H9 (cell line): Measurements from ENCODE around the gene PROCR. TPM values are rescaled to one million over a fixed set of nuclear protein-coding genes. Genes with fewer than 3 reads are reported as not detected.

ENCODE experiments used
- DNase-seq: peaks from one replicate; pipeline ENCODE4 v3.0.0-alpha.2; 2017
- H2AFZ ChIP-seq: one replicate; pipeline ENCODE4 v1.6.1; 2013; ENCODE audit warnings: mild to moderate bottlenecking, low read length, control low read depth, moderate library complexity
- H2AK5ac ChIP-seq: 2 replicates; pipeline ENCODE4 v1.6.1; 2013; ENCODE audit warnings: low read length, control low read depth, mixed read lengths; ENCODE audit not compliant: insufficient read length
- H2BK120ac ChIP-seq: one replicate; pipeline ENCODE4 v1.6.1; 2013; ENCODE audit warnings: low read depth, mild to moderate bottlenecking, low read length, control low read depth, inconsistent platforms; ENCODE audit not compliant: poor library complexity, severe bottlenecking
- H2BK12ac ChIP-seq: 2 replicates; pipeline ENCODE4 v1.6.1; 2013; ENCODE audit warnings: low read length, control low read depth, mixed read lengths, low read depth; ENCODE audit not compliant: insufficient read length
- H2BK15ac ChIP-seq: 2 replicates; pipeline ENCODE4 v1.6.1; 2013; ENCODE audit warnings: low read depth, low read length, control low read depth
- H2BK20ac ChIP-seq: one replicate; pipeline ENCODE4 v1.6.1; 2013; ENCODE audit warnings: low read depth, mild to moderate bottlenecking, low read length, control low read depth, inconsistent platforms; ENCODE audit not compliant: poor library complexity, severe bottlenecking
- H2BK5ac ChIP-seq: 2 replicates; pipeline ENCODE4 v1.6.1; 2013; ENCODE audit warnings: low read length, control low read depth, mixed read lengths; ENCODE audit not compliant: insufficient read length
- H3K14ac ChIP-seq: 2 replicates; pipeline ENCODE4 v1.6.1; 2013; ENCODE audit warnings: low read length, control low read depth; ENCODE audit not compliant: insufficient read depth
- H3K18ac ChIP-seq: 2 replicates; pipeline ENCODE4 v1.6.1; 2013; ENCODE audit warnings: low read depth, mild to moderate bottlenecking, mixed read lengths, low read length, control low read depth; ENCODE audit not compliant: insufficient read length
- H3K23ac ChIP-seq: 2 replicates; pipeline ENCODE4 v1.6.1; 2013; ENCODE audit warnings: low read length, control low read depth, mixed read lengths, low read depth; ENCODE audit not compliant: insufficient read length
- H3K23me2 ChIP-seq: 2 replicates; pipeline ENCODE4 v1.6.1; 2013; ENCODE audit warnings: low read depth, mild to moderate bottlenecking, mixed read lengths, low read length, control low read depth; ENCODE audit not compliant: insufficient read length, poor library complexity, severe bottlenecking
- H3K27ac ChIP-seq: 2 replicates; pipeline ENCODE4 v1.5.1; 2013; ENCODE audit warnings: low read length, control low read depth, mixed read lengths, low read depth; ENCODE audit not compliant: insufficient read length
- H3K27me3 ChIP-seq: 2 replicates; pipeline ENCODE4 v1.6.1; 2013; ENCODE audit warnings: low read length, control low read depth, inconsistent platforms; ENCODE audit not compliant: insufficient read depth
- H3K4ac ChIP-seq: 2 replicates; pipeline ENCODE4 v1.6.1; 2013; ENCODE audit warnings: low read depth, mild to moderate bottlenecking, control low read depth, inconsistent platforms, low read length, moderate library complexity
- H3K4me1 ChIP-seq: 2 replicates; pipeline ENCODE4 v1.6.1; 2013; ENCODE audit warnings: low read length, control low read depth, inconsistent platforms; ENCODE audit not compliant: insufficient read depth
- H3K4me2 ChIP-seq: 2 replicates; pipeline ENCODE4 v1.6.1; 2013; ENCODE audit warnings: low read length, control low read depth, mixed read lengths; ENCODE audit not compliant: insufficient read length, insufficient read depth
- H3K56ac ChIP-seq: 2 replicates; pipeline ENCODE4 v1.6.1; 2013; ENCODE audit warnings: low read depth, mild to moderate bottlenecking, mixed read lengths, low read length, control low read depth; ENCODE audit not compliant: insufficient read length
- H3K79me1 ChIP-seq: 2 replicates; pipeline ENCODE4 v1.6.1; 2013; ENCODE audit warnings: low read depth, mild to moderate bottlenecking, moderate library complexity, low read length, control low read depth, inconsistent platforms; ENCODE audit not compliant: insufficient read depth, poor library complexity, severe bottlenecking
- H3K79me2 ChIP-seq: 2 replicates; pipeline ENCODE4 v1.6.1; 2013; ENCODE audit warnings: low read length, control low read depth, inconsistent platforms; ENCODE audit not compliant: insufficient read depth
- H3K9ac ChIP-seq: 2 replicates; pipeline ENCODE4 v1.6.1; 2013; ENCODE audit warnings: low read length, control low read depth, mixed read lengths; ENCODE audit not compliant: insufficient read length; ENCODE audit errors: extremely low read depth
- H3K9me3 ChIP-seq: one replicate; pipeline ENCODE4 v1.6.1; 2013; ENCODE audit warnings: low read depth, low read length, inconsistent platforms; ENCODE audit not compliant: control insufficient read depth
- H3T11ph ChIP-seq: one replicate; pipeline ENCODE4 v1.6.1; 2013; ENCODE audit warnings: mild to moderate bottlenecking, low read length, control low read depth, inconsistent platforms
- H4K20me1 ChIP-seq: one replicate; pipeline ENCODE4 v1.6.1; 2013; ENCODE audit not compliant: control insufficient read depth, insufficient read length, insufficient read depth
- H4K5ac ChIP-seq: 2 replicates; pipeline ENCODE4 v1.6.1; 2013; ENCODE audit warnings: low read depth, mild to moderate bottlenecking, mixed read lengths, low read length, control low read depth; ENCODE audit not compliant: insufficient read length
- H4K8ac ChIP-seq: replicated peaks from 2 replicates; pipeline ENCODE4 v1.6.1; 2013; ENCODE audit warnings: low read length, control low read depth, mixed read lengths, low read depth; ENCODE audit not compliant: insufficient read length
- H4K91ac ChIP-seq: 2 replicates; pipeline ENCODE4 v1.6.1; 2013; ENCODE audit warnings: low read depth, mild to moderate bottlenecking, moderate library complexity, mixed read lengths, low read length, control low read depth; ENCODE audit not compliant: insufficient read length
- H3K27ac Mint-ChIP-seq, 3 experiments: 2 replicates in 2 of 3; 3 replicates in 1 of 3; pipeline ENCODE4 v1.8.0; 2020 to 2021; ENCODE audit warnings: mixed read lengths in 3 of 3, mild to moderate bottlenecking in 1 of 3, moderate library complexity in 1 of 3
- H3K27me3 Mint-ChIP-seq: 2 replicates; pipeline ENCODE4 v1.8.0; 2021; ENCODE audit warnings: low read depth, mild to moderate bottlenecking, moderate library complexity, mixed read lengths
- H3K36me3 Mint-ChIP-seq, 3 experiments: 2 replicates in 2 of 3; 3 replicates in 1 of 3; pipeline ENCODE4 v1.8.0; 2020 to 2021; ENCODE audit warnings: low read depth in 3 of 3, mixed read lengths in 3 of 3; ENCODE audit not compliant: insufficient read depth in 1 of 3
- H3K4me1 Mint-ChIP-seq, 2 experiments: 2 replicates each; pipeline ENCODE4 v1.8.0; 2020; ENCODE audit warnings: mixed read lengths in 2 of 2
- H3K4me3 Mint-ChIP-seq, 2 experiments: 2 replicates in 1 of 2; 3 replicates in 1 of 2; pipeline ENCODE4 v1.8.0; 2020 to 2021; ENCODE audit warnings: mild to moderate bottlenecking in 2 of 2, mixed read lengths in 2 of 2, moderate library complexity in 1 of 2
- H3K9me3 Mint-ChIP-seq, 2 experiments: 2 replicates in 1 of 2; 3 replicates in 1 of 2; pipeline ENCODE4 v1.8.0; 2020; ENCODE audit warnings: mild to moderate bottlenecking in 2 of 2, mixed read lengths in 2 of 2, moderate library complexity in 1 of 2
- WGBS: extraction: QIAGEN DNeasy Blood & Tissue Kit; methylation state at CpG from one replicate; pipeline ENCODE4 v1.1.7; 2013; ENCODE audit warnings: missing lambda C conversion rate, low lambda C conversion rate, mixed read lengths; ENCODE audit not compliant: insufficient read length; ENCODE audit errors: extremely low coverage; 5-methylcytosine and 5-hydroxymethylcytosine counted together
- total RNA-seq: library from RNA; stranded (reverse); gene quantifications from 2 replicates; pipeline ENCODE4 v1.2.1, GENCODE V29; 2021
- TF ChIP-seq, protein P1 (sequence below): fragments of 200-600 bp; sonication (generic); conservative IDR thresholded peaks from 3 replicates; pipeline ENCODE4 v1.8.0; 2021; ENCODE audit warnings: antibody characterized with exemption, mild to moderate bottlenecking

Gene PROCR
- total RNA-seq, 1 experiment from 2014 or later = 6.4 TPM

DNA sequence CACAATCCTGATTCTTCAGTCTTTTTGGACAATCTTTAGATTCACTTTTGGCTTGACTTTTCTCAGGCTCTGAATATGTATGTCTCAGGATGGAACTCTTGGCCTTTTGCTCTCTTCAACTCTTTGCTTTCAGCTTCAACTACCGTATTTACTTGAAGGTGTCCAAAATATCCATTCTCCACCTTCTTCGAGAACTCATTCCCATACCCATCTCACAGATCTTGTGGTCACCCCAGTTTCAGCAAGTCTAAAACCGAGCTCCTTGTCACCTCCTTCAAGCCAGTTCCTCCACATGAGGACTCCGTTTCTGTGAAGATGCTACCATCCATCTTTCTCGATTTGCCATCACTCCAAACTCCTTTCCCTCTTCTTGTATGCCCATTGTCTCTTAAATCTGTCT lies 52.7 kb downstream of the PROCR start:
- peaks cover 13% of the 10 kb centered on the region for H3K23me2 ChIP-seq
- H3K27ac Mint-ChIP-seq = no peak overlapping the region
- TF ChIP-seq, protein P1, sequence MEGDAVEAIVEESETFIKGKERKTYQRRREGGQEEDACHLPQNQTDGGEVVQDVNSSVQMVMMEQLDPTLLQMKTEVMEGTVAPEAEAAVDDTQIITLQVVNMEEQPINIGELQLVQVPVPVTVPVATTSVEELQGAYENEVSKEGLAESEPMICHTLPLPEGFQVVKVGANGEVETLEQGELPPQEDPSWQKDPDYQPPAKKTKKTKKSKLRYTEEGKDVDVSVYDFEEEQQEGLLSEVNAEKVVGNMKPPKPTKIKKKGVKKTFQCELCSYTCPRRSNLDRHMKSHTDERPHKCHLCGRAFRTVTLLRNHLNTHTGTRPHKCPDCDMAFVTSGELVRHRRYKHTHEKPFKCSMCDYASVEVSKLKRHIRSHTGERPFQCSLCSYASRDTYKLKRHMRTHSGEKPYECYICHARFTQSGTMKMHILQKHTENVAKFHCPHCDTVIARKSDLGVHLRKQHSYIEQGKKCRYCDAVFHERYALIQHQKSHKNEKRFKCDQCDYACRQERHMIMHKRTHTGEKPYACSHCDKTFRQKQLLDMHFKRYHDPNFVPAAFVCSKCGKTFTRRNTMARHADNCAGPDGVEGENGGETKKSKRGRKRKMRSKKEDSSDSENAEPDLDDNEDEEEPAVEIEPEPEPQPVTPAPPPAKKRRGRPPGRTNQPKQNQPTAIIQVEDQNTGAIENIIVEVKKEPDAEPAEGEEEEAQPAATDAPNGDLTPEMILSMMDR = no peak
- H3K79me1 ChIP-seq = no peaks in the 10 kb centered on the region
- no peaks in the 10 kb centered on the region for H3K79me2 ChIP-seq
- H3K36me3 Mint-ChIP-seq = peaks cover 0 to 22% (median 3%) of the 10 kb centered on the region in 3 experiments; a peak in 4 of 7 replicates
- H3K4me3 Mint-ChIP-seq = no peak overlapping the region
- no peak overlapping the region for H3K9ac ChIP-seq
- no peak overlapping the region for H3K27ac ChIP-seq
- no peak overlapping the region for H2BK5ac ChIP-seq
- no peak overlapping the region for H2BK12ac ChIP-seq
- H2BK120ac ChIP-seq = no peak overlapping the region
- no peak overlapping the region for H4K5ac ChIP-seq
- no peaks in the 10 kb centered on the region for H4K20me1 ChIP-seq
- H3K9me3 ChIP-seq = no peaks in the 10 kb centered on the region
- H3K4me1 Mint-ChIP-seq = peaks cover 19 to 28% of the 10 kb centered on the region in 2 experiments
- H2BK20ac ChIP-seq = no peak overlapping the region
- H3K56ac ChIP-seq = no peak overlapping the region
- WGBS = no CpG with 5 or more reads among the region's 5 CpGs
- H3K14ac ChIP-seq = no peak overlapping the region
- no peak overlapping the region for H3K4ac ChIP-seq
- H4K91ac ChIP-seq = no peak overlapping the region
- H3K23ac ChIP-seq = no peak overlapping the region
- H2BK15ac ChIP-seq = no peak overlapping the region
- H3K9me3 Mint-ChIP-seq = peaks cover 0 to 20% of the 10 kb centered on the region in 2 experiments; a peak in 3 of 5 replicates
- DNase-seq = no peak
- no peak overlapping the region for H3K18ac ChIP-seq
- no peak overlapping the region for H3T11ph ChIP-seq
- no peak overlapping the region for H3K4me2 ChIP-seq
- H2AK5ac ChIP-seq = no peak overlapping the region
- H3K4me1 ChIP-seq = no peaks in the 10 kb centered on the region
- H2AFZ ChIP-seq = no peak overlapping the region
- no peaks in the 10 kb centered on the region for H3K27me3 ChIP-seq
- no peak overlapping the region for H4K8ac ChIP-seq
- H3K27me3 Mint-ChIP-seq = peaks cover 36% of the 10 kb centered on the region
